Jurkat, Clone E6-1 (cell line): ENCODE data around the gene TNNT3.

Experiments
- DNase-seq: peaks from one replicate; pipeline ENCODE4 v3.0.0-alpha.2; 2011; ENCODE audit warnings: low read depth, low spot score
- H3K4me3 ChIP-seq: 2 replicates; pipeline ENCODE4 v1.5.1; 2011; ENCODE audit warnings: mild to moderate bottlenecking, low read length, control low read depth, moderate library complexity

The TNNT3 gene

DNA sequence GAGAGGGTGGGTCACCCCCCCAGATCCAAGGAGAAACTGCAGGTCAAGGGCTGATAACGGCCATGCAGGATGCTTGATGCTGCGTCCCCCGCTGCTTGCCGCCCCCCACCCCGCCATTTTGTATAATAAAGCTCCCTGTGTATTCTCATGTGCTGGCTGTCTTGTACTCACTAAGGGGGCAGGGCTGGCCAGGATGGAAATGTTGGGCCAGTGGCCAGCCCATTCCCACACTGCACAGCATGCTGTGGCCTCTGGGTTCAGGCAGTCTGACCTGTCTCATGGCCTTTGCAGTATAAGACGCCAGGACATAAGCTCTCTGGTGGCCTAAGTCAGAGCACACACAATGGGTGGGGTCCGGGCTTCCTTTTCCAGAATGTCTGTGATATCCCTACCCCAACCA lies 27.4 kb upstream of the TNNT3 start:
- no peak overlapping the region for H3K4me3 ChIP-seq
- DNase-seq: no peak

DNA sequence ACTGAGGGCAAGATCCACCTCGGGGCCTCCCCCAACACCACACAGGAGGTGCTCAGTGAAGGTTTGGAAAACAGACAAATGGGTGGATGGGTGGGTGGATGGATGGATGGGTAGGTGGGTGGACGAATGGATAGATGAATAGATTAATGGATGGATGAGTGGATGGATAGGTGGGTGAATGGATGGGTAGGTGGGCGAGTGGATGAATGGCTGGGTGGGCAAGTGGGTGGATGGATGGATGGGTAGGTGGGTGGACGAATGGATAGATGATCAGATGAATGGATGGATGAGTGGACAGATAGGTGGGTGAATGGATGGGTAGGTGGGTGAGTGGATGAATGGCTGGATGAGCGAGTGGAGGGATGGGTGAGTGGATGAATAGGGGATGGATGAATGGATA lies 26.9 kb upstream of the TNNT3 start:
- H3K4me3 ChIP-seq: no peak overlapping the region
- DNase-seq: no peak

DNA sequence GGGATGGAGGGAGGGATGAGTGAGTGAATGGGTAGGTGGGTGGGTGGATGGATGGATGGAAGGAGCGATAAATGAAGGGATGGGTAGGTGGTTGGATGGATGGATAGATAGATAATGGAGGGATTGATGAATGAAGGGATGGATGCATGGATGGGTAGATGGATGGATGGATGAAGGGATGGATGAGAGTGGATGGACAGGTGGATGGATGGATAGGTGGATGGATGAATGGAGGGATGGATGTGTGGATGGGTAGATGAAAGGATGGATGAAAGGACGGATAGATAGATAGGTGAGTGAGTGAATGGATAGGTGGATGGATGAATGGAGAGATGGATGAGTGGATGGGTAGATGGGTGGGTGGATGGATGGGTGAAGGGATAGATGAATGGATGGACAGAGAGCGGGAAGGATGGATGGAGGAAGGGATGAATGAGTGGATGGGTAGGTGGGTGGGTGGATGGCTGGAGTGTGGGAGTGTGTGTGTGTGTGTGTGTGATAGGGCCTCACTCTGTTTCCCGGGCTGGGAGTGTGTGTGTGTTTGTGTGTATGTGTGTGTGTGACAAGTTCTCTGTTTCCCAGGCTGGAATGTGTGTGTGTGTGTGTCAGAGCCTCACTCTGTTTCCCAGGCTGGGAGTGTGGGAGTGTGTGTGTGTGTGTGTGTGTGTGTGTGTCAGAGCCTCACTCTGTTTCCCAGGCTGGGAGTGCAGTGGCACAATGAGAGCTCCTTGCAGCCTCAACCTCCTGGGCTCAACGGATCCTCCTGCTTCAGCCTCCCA lies 25.7 kb upstream of the TNNT3 start:
- no peak for DNase-seq
- no peak overlapping the region for H3K4me3 ChIP-seq

DNA sequence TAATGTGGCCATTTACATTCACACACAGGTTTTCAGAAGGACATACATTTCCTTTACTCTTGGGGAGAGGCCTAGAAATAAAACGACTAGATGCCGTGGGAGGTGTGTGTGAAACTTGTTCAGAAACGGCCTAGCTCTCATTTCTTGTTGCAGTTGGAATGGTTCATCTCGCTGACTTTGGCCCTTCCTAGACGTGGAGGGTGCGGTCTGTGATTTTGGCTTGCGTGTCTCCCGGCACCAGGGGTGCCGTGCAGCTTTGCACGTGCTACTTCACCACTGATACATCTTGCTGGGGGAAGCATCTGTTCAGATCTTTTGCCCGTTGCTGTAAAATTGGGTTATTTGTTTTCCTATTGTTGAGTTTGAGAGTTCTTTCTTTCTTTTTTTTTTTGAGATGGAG lies 24.7 kb upstream of the TNNT3 start:
- no peak overlapping the region for H3K4me3 ChIP-seq
- DNase-seq: no peak

DNA sequence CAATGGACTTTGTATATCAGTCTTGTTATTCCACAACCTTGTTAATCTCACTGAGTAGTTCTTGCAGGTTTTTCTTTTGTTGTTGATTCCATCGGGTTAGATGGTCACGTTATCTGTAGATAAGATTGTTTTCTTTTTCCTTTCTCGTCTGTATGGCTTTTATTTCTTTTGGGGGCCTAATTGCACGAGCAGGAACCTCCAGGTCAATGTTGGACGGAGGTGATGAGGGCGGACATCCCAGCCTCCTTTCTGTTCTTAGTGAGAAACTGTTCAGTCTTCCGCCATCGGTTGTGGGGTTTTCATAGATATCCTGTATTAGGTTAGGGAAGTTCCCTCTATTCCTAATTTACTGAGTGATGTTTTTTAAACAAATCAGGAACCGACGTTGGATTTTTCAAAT lies 23.0 kb upstream of the TNNT3 start:
- H3K4me3 ChIP-seq: no peak overlapping the region
- DNase-seq: no peak

DNA sequence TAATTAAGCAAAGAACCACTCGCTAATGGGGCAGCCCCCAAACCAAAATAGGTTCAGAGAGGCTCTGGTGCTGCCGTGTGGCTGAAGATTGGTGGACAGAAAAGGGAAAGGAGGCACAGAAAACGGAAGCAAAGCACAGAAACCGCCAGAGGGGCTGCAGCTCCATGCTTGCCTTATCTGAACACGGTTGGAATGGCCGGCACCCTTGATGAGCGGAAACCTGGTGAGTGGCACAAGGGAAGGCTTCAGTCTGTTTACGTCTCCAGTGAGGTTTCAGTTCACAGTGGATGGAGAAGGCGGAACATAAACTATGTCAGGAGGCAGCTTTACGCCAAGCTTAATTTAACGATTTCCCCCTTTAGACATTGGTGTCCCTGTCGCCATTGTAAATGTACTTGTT lies 22.6 kb upstream of the TNNT3 start:
- no peak for DNase-seq
- H3K4me3 ChIP-seq: no peak overlapping the region

DNA sequence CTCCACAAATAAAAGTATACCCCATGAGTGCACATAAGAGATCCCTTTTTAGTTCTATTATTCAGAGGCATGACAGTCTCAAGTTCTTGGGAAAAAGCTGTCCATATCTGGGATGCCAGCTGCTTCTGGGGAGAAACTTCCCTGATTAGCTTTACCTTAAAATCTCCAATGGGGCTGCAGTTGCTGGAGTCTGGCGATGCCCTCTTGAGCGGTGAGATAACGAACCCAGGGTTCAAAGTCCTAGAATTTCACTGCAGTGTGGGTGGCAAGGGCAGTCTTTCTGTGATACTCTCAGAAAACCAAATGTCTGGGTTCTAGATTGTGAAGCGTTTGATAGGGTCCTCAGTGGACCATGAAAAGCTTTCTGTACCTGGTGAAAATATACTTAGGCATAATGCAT lies 20.4 kb upstream of the TNNT3 start:
- no peak for DNase-seq
- H3K4me3 ChIP-seq: no peak overlapping the region

DNA sequence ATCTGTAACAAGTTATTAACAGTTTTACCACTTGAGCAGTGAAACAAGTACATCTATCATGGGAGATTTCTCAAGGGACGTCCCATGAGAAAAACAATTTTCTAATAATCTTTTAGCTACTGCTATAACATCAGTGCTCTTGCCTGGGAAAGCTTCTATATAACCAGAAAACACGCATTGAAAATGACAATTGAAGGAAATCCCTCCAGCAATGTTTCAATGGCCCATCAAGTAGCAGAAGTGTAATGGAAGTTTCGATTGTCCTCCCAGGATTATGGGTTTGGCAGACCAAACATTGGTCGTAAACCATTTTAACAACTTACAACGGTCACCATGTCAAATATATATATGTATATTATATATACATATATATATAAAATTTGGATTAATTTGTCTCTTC lies 19.8 kb upstream of the TNNT3 start:
- H3K4me3 ChIP-seq: no peak overlapping the region
- DNase-seq: no peak

DNA sequence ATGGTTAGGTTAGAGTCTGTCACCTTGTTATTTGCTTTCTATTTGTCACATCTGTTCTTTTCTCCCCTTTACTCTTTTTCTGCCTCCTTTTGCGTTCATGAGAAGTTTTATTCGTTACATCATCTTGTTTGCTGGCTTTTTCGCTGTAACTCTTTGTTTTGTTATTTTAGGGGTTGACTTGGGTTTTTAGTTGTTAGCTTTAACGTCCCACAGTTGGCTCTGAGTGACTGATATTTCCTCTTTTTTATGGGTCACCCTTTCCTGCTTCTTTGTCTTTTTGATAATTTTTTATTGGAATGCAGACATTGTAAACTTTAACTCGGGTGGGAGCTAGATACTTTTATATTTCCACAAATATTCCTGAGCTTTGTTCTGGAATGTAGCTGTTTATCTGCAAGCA lies 13.3 kb upstream of the TNNT3 start:
- H3K4me3 ChIP-seq: no peak overlapping the region
- no peak for DNase-seq

DNA sequence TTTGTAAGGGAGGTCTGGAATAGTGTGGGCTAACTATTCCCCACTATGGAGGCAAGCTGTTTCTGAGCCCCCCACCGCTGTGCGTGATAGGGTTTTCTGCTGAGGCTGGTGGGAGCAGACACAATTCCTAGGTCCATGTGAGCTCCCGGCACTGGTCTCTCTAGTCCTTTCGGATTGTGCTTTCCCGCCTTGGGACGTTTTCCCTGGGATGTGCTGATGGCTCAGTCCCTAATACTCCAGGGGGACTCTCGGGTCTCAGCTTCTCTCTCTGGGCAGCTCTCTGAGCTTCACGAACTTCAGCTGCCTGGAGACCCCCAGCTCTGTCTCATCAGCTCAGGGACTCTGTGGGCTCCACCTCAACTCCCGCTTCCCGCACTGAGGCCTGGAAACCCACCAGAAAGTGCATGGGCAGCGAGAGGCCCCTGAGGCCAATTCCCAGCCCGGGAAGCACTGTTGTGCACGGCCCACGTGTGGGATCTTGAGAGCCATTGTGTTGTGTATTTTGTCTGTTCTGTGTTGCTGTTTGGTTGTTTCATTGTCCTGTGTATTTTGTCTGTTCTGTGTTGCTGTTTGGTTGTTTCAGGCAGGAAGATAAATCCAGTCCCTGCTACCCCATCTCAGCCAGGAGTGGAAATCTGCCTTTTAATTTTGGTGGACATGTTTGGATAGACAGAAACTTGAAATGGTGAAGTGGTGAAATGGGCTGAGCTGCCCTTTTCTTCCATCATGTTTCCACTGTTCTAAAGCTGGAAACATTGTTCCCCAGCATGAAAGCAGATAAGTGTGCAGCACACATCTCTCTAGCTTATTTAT lies 12.7 kb upstream of the TNNT3 start:
- no peak for DNase-seq
- no peak overlapping the region for H3K4me3 ChIP-seq

DNA sequence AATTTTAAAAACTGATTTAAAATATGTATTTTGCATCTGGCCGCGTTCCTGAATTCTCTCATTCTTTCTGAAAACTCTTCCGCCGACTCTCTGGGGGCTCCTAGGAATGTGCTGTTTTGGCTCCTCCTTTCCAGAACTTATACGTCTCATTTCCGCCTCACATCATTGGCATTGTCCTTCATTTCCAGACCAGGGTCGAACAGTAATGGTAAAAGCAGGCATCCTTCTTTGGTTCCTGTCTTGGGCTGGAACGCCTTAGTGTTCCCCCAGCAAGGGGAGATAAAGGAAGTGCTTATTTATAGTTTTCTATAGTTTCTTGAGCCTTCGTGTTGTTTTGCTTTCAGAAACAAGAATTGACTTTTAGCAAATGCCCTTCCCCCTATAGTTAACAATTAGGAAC lies 10.9 kb upstream of the TNNT3 start:
- H3K4me3 ChIP-seq: no peak overlapping the region
- DNase-seq: no peak

DNA sequence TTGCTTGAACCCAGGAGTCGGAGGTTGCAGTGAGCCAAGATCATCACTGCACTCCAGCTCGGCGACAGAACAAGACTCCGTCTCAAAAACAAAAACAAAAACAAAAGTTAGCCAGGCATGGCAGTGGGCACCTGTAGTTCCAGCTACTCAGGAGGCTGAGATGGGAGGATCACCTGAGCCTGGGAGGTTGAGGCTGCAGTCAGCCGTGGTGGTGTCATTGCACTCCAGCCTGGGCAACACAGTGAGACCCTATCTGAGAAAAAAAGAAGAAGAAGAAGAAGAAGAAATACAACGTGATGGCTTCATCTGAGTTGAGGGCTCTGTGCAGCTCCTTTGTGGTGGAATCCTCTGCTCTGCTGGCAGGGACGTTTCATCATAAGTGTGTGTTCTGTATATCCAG lies 10.0 kb upstream of the TNNT3 start:
- no peak overlapping the region for H3K4me3 ChIP-seq
- no peak for DNase-seq

DNA sequence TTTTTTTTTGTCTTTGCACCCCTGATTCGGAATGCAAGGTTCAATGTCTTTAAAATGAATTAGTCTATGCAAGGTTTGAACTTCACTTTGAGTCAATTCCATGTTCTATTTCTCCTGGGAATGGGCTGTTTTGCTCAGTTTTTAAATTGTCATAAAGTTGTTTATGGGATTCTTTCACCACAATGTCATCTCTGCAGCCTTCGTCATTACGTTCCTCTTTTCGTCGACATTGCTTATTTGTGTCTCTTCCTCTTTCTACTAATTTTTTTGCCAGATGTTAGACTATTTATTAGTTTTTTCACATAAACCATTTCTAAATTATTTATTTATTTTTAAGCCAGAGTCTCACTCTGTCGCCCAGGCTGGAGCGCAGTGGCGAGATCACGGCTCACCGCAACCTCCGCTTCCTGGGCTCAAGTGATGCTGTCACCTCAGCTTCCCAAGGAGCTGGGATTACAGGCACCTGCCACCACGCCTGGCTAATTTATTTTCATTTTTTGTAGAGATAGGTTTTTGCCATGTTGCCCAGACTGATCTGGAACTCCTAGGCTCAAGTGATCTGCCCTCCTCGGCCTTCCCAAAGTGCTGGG lies 7.1 kb upstream of the TNNT3 start:
- no peak for DNase-seq
- H3K4me3 ChIP-seq: no peak overlapping the region

DNA sequence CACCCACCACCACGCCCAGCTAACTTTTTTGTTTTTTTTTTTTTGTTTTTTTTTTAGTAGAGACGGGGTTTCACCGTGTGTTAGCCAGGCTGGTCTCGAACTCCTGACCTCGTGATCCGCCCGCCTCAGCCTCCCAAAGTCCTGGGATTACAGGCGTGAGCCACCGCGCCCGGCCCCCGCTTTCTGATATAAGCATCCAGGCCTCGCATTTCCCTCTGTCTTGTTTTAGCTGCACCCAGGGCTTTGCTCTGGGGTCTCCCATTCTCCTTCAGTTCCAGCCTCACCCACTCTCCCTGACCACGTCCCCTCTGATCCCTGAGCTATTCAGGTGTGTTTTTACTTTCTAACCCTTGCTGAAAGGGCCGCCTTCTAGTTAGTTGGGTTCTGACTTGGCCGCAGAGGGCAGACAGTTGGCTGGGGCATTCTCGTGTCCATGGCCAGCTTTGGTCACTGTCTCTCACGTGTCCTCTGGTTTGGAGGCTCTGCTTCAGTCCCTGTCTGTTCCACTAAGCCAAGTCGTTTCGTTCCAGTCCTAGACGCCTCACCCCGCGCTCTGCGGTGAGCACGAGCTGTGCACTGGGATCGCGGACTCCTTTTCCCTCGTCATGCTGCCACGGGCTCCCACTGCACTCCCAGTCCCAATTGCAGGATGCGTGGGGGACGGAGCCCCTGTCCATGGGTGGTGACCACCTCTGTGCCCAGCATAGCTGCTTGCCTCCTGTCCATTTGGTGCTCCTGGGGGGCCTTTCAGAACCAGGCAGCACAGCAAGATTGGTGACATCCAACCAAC lies 6.0 kb upstream of the TNNT3 start:
- H3K4me3 ChIP-seq: no peak overlapping the region
- no peak for DNase-seq

DNA sequence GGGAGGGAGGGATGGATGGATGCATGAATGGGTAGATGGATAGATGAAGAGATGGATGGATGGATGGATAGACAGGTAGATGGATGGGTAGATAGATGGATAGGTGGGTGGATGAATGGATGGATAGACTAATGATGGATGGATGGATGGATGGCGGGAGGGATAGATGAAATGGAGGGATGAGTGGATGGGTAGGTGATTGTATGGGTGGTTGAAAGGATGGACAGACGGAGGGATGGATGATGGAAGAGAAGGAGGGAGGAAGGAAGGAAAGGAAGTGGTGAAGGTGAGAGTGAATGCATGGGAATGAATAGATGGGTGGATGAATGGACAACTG lies 3.7 kb upstream of the TNNT3 start:
- DNase-seq: no peak
- no peak overlapping the region for H3K4me3 ChIP-seq

DNA sequence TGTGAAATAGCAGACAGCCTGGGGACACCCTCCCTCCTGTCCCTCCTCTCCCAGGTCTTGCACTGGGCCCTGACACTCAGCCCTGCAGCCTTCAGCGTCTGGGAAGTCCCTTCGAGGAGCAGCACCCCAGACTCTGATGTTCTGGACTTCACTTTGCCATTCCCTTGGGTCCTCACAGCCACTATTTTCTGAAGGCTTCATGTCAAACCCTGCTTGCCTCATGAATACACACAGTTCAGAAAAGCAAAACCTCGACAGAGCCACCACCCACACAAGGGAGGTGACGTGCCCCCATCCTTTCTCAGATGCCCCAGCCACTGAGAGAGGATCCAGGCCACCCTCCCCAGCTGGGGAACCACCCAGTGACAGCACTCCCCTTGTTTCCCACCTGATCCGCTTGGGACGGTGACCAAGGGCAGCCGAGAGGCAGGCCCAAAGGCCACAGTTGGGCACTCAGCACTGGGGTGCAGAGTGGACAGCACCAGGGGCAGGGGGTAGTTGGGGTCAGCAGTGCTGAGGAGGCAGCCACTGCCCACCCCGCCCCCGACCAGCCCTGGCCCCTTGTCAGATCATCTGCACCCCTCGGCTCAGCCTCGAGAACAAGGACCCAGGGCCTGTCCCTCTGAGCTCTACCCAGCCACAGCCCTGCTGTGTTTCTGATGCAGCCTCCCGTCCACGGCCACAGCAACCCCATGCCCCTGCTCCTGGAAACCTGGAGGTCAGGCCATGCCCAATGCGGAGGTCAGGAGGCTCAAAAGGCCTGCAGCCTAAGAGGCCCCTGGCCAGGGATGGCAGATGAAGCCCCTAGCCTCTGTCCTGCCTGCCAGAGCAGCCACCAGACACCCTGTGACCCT lies 3.1 kb upstream of the TNNT3 start:
- H3K4me3 ChIP-seq: no peak overlapping the region
- DNase-seq: no peak

DNA sequence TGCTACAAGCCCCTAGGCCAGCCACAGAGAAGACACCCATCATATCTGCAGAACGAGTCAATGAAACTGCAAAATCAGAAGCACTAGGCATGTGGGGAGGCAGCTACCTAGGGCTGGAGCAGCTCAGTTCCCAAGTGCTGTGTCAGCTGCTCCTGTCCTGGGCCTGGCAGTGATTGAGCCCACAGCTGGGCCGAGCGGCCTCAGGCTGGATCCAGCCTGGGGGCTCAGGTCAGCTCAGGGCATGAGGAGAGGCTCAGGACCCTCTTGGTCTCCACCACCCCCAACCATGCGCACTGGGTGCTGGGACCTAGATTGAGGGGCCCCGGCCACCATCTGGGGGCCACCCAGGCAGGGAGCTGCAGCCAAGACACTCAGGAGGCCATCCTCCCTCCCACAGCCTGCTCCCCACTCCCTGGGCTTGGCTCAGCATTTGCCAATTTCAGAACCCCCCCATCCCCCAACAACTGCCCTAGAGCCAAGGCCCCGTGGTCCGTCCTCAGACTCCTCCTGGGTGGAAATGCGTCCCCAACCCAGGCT lies 2.4 kb upstream of the TNNT3 start:
- H3K4me3 ChIP-seq: no peak overlapping the region
- DNase-seq: no peak

DNA sequence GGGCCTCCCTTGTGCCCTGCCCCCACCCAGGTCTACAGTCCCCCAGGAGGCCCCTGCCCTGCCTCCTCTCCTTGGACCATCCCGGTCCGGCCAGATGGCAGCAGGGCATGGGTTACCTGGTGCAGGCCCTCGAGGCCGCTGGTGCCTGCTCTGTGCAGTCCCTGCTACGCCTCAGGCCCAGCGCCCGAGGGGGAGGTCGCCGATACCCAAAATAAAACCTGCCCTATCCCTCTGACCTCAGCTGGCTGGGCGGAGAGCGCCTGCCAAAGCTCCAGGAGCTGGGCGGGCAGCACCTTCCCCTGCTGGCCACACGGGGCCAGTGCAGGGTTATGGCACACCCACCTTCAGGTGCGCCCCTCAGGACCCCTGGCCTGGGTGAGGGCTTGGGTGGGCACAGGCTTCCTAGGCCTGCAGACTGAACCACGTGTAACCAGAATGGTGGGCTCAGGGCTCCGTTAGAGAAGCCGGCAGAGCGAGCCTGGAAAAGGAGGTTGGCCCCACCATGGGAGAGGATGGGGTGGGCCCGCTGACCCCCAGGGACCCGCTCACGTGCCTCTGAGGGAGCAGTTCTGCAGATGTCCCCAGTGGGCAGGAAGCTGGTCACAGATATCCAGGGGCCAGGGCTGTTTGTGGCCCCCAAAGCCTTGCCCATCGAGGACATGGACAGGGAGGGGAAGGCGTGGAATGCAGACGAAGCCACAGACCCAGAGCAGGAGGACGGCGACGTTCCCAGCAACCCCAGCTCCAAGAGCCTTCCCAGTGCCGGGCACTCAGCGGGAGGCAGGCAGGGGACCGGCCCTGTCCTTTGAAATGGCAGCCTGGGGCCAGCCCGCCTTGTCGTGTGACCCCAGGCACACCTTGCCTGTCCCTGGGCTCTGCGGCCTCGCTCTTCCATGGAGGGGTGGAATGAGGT lies 1.7 kb upstream of the TNNT3 start:
- no peak for DNase-seq
- H3K4me3 ChIP-seq: no peak overlapping the region
